Astrocyte of the cerebellum (primary cell): ENCODE measurements around the gene MYLK.

Experiments
- DNase-seq: peaks from one replicate; pipeline ENCODE4 v3.0.0-alpha.2; 2011; ENCODE audit warnings: low read depth
- H3K4me3 ChIP-seq: 2 replicates; pipeline ENCODE4 v1.5.1; 2011; ENCODE audit warnings: mild to moderate bottlenecking, low read depth, low read length, moderate library complexity
- in situ Hi-C: cut with HindIII; loops from 2 replicates; pipeline ENCODE4 v1.10.0; 2017; ENCODE audit warnings: low sequenced_read_pairs
- TF ChIP-seq, protein P1 (sequence below): IDR thresholded peaks from 2 replicates; pipeline ENCODE4 v1.5.1; 2012; ENCODE audit warnings: low read length, low read depth, moderate library complexity, mild to moderate bottlenecking; ENCODE audit errors: missing control alignments

MYLK gene

DNA sequence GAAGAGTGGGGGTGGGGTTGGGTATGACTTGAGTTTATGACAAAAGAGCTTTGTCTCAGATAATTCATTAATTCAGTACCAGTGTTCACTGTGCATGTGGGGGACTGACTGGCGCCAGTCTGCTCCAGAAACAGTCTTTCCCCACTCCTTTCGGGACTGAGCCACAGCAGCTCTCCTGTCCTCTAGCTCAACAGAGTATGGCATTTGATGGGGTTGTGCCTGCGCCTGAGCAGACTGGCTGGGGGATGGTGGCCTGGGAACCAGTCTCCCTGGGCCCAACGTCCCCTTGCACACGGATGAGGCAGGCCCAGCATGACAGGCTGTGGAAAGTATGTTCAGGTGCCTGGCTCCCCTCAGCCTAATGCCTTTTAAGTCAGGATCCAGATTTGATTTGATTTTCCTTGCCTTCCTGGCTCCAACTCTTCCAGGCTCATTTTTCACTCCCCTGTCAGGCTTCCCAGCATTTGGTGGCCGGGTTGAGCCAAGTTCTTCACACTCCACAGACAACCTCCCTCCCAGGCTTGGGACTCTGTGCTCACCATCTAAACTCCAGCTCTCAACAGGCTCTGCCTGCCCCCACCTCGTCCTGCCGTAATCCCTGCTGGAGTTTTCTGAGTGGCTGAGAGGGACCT lies 105.0 kb downstream of the MYLK start:
- H3K4me3 ChIP-seq, result no peak overlapping the region
- no peak for DNase-seq
- in situ Hi-C loops, result no loop called here
- TF ChIP-seq, protein P1, sequence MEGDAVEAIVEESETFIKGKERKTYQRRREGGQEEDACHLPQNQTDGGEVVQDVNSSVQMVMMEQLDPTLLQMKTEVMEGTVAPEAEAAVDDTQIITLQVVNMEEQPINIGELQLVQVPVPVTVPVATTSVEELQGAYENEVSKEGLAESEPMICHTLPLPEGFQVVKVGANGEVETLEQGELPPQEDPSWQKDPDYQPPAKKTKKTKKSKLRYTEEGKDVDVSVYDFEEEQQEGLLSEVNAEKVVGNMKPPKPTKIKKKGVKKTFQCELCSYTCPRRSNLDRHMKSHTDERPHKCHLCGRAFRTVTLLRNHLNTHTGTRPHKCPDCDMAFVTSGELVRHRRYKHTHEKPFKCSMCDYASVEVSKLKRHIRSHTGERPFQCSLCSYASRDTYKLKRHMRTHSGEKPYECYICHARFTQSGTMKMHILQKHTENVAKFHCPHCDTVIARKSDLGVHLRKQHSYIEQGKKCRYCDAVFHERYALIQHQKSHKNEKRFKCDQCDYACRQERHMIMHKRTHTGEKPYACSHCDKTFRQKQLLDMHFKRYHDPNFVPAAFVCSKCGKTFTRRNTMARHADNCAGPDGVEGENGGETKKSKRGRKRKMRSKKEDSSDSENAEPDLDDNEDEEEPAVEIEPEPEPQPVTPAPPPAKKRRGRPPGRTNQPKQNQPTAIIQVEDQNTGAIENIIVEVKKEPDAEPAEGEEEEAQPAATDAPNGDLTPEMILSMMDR, result no peak

DNA sequence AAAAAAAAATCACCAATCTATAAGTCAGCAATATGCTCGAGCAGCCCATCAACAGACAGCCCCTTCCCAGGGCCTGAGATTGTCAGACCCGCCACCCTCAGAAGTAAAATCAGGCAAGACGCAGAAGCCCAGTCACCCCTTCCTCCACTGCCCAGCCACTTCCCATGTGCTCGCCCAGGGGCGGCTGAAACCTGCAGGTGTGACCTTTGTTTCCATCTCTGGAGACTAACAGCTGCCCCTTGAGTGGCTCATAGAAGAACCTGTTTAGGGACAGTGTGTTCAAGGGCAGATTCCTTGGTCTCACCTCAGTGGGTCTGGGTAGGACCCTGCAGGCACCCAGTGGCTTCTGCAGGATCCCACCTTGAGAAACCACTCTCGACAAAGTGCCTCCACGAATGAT lies 105.6 kb downstream of the MYLK start:
- in situ Hi-C loops, result no loop called here
- no peak for DNase-seq
- TF ChIP-seq, protein P1, result no peak
- no peak overlapping the region for H3K4me3 ChIP-seq

- in situ Hi-C loops, result no loop called here
- H3K4me3 ChIP-seq, result no peak overlapping the region
- TF ChIP-seq, protein P1, result no peak
- DNase-seq, result no peak
These were observed 107.9 kb downstream of the MYLK start for GRCh38 chr3:123776071-123776782.

DNA sequence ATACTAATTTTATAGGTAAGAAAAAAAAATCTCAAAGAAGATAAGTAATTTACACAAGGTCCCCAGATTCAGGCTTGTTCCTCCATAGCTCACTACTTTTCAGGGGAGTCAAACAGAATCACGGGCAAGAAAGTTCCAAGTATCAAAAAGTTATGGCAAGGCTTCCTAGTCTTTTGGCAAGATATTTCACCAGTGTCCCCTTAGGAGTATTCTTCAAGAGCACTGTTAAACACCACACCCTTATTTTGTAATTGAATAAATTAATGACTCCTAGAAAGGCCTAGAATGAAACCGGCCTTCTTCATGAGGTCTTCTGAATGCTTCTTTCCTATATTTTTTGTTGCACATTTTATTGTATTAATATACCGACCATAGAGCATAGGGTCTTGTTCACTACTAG lies 109.7 kb downstream of the MYLK start:
- H3K4me3 ChIP-seq, result no peak overlapping the region
- no peak for DNase-seq
- in situ Hi-C loops, result no loop called here
- TF ChIP-seq, protein P1, result no peak

DNA sequence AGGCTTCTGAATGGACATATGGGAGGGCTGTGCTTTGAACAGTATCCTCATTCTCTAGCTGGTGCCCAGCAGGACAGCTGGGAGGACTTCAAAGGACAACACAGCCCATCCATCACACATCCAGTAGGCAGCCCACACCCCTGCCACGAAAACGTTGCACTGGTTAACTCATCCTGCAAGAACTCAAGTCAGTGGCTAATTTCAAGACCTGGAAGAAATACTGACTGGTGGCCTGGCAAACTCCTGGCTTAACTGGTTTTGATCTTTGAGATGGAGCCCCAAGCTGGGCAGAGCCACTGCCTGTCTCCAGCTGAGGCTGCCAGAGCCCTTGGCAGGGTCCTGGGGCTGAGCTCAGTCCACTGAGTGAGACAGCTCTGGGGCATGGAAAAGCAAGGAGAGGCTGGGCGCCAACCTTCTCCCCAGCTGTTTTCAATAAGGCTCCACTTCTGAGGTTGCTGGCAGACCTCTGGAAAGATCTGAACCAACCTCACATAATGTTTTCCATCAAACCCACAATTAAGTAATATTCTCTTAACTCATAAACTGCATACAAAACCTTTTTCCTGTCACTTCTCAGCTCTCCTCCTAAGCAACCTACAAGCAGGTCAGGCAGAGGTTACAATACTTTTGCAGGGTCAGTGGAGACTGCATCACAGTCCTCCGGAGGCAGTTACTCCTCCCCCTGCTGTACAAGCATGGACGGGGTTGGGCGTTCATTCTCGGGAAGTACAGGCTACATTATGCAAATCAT lies 110.3 kb downstream of the MYLK start:
- H3K4me3 ChIP-seq, result no peak overlapping the region
- DNase-seq, result peak; percentile 83
- TF ChIP-seq, protein P1, result peak; percentile 8
- in situ Hi-C loops, result no loop called here

DNA sequence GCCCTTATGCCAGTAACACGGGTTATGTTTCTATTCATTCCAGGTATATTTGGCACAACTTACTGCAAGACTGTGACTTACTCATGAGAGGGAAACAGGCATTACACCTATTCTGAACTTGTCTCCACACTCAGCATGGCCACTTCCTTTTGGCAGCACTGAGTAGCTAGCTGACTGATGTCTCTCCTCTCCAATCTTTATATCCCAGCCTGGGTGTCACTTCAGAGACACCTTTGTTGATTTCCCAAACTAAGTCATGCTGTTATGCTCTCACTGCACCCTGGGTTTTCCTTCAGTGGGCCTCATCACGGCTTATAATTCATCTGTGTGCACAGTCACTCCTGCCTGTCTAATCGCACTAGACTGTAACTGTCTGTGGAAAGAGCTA lies 114.8 kb downstream of the MYLK start:
- in situ Hi-C loops, result no loop called here
- TF ChIP-seq, protein P1, result no peak
- DNase-seq, result no peak
- H3K4me3 ChIP-seq, result no peak overlapping the region
